ENCODE data around the gene DIP2C.
"Not testable (repeated sequence)": the region's sequence is repeated elsewhere in the genome, so short reads cannot be mapped to it uniquely, and the experiment has no call there.

The DIP2C gene

DNA sequence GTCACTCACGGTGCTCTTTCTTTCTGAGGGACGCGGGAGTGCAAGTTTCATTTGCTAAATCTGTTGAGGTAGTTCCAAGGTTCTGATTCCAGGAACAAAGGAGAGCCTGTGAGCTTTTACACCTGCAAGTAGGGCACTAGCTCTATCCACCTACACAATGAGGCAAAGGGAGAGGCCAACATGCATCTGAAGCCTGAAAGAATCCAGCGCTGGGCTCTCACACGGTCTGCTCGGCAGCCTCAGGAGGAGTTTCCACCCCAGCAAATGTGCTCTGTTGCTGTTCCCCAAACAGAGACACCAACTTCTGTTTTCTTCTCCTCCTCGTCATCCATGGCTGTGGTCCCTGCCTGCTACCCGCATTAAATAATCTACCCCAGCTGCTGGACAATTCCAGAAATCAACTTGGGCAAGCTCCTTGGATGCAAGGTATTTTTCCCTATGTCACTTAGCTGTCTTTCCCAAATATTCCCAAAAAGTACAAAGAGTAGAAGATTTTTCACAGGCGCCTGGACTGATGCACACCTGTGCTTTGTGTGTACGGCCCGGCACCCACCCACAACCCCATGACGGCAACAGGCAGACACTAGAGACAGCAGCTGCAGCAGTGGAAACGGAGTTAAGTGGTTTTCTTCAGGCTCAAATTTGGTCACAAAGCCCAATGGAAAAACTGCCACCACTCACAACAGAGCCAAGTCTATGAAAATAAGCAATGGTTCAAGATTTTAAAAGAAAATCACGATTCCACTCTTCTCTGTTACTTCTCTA is 377.4 kb downstream of the DIP2C start:
- no peak for DNase-seq

DNA sequence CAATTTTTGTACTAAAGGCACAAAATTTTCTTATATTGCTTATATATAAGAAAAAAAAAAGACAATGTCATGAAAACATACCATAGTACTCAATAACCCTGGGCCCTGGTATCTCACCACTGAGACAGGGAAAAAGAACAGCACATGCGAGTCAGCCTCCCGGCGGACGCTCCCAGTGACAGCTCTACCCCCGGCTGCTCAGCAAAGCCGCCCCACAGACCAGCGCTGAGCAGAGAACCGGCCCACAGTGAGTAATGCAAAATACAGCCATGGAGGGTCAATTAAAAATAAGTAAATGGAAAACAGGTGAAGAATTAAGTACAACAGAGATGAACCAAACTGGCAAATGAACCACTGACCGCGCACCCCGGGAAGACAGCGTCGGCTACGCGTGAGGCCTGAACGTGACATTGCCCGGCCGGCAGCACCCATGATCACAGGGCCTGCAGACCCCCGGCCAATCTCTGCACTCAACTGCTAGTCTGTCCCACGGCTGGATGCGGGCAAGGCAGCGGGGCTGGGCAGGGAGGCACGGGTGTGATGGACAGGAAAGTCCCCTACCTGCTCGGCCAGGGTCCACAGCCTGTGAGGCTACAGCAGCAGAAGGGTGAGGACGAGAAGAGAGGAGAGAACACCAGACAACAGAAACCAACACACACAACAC is 378.4 kb downstream of the DIP2C start:
- DNase-seq: no peak

- no peak for DNase-seq
Observed at GRCh38 chr10:310371-310770, 379.1 kb downstream of the DIP2C start.

- DNase-seq: no peak
Observed at GRCh38 chr10:308572-309085, 380.8 kb downstream of the DIP2C start.

DNA sequence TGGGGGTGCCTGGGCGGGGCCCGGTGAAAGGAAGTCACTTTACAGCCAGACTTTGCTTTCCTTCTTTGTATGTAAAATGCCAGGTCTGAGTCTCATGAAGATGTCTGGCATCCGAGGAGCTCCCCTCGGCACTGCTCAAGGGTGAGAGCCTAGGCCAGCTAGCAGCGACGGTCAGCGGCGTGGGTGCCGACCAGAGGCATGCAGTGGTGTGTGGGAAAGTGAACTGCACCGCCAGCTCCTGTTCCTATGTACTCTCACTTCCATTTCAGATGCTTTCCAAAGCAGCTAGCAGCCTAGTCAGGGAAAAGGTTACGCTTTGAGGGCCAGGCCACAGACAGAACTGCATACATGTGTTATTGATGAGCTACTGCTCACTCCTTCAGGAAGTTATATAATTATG is 381.4 kb downstream of the DIP2C start:
- no peak for DNase-seq

GRCh38 chr10:307659-308058 is 381.8 kb downstream of the DIP2C start:
- no peak for DNase-seq

- DNase-seq: no peak
Observed at GRCh38 chr10:306675-307185, 382.7 kb downstream of the DIP2C start.

DNA sequence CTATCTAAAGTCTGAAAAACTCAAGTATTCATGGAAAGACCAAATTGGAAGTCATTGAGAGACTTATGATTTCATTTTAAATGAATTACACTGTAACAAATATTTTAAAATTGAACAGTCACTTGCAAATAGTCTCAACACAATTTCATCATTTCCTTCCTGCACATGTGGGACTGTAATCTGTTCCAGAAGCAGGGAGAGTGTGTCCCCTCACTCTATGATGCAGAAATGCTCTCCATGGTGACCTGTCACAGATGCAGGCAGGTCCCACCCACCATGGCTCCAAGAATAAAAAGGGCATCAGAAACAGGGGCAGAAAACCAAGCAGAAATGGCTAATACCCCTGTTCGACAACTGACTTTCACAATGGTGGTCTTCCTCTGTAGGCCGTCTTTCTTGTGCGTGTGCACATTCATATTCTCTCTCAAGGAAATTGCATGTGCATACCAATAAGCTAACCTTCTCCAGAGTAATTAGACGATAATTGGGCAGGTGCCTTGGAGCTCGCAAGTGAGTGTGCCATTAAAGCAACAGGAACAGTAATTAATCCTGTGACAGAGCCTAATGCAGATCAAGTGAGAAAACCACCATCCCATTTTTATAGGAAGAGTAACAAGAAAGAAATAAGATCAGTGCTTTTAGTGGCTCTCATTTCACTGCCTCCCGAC is 383.3 kb downstream of the DIP2C start:
- no peak for DNase-seq

DNA sequence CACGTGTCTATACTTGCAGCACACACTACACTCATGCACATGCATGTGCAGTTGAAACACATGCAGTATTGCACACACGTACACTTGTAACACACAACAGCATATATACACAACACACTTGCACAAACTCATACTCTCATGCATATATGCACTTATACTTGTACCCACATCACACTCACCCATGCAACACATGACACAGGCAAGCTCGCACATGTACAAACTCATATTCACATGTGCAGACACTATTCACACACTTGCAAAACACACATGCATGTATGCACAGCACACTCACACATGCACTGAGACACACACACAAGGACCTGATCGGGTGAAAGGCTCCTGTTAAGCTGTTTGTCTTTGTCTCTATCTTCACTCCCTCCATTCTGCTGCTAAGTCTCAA is 384.4 kb downstream of the DIP2C start:
- no peak for DNase-seq

- DNase-seq: no peak
Observed at GRCh38 chr10:301536-301935, 387.9 kb downstream of the DIP2C start.

DNA sequence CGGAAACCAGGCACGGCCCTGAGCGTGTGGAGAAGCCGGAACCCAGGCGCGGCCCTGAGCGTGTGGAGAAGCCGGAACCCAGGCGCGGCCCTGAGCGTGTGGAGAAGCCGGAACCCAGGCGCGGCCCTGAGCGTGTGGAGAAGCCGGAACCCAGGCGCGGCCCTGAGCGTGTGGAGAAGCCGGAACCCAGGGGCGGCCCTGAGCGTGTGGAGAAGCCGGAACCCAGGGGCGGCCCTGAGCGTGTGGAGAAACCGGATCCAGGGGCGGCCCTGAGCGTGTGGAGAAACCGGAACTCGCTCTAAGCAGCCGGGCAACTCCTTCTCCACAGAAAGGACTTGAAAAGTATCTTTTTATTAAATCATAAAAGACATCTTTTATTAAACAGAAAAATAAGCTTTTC is 388.9 kb downstream of the DIP2C start:
- DNase-seq: not testable (repeated sequence)

DNA sequence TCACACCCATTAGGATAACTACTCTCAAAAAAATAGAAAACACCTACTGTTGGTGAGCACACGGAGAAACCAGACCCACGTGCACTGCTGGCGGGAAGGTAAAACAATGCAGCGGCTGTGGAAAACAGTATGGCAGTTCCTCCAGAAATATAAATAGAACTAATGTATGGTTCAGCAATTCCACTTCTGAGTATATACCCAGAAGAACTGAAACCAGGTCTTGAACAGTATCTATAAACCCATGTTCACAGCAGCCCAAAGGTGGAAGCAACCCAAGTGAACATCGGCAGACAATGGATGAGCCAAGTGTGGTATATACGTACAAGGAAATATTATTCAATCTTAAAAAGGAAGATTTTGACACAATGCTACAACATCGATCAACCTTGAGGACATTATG is 389.5 kb downstream of the DIP2C start:
- DNase-seq: no peak

GRCh38 chr10:299512-299911 is 390.0 kb downstream of the DIP2C start:
- no peak for DNase-seq

DNA sequence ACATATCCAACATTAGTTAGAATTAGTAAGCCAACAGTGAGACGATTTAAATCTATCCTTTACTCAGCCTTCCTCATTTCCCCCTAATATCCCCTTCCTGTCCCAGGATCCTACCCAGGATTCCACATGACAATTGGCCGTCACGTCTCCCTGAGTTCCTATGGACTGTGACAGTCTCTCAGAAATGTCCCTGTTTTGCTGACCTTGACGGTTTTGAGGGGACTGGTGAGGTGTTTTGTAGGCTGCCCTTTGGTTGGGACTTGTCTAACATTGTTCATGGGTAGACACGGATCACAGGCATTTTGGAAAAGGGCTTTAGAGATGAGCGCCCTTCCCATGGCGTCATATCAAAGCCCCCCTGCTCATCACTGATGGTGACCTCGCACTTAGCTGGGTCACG is 391.4 kb downstream of the DIP2C start:
- no peak for DNase-seq

- DNase-seq: no peak
Observed at GRCh38 chr10:297567-297966, 391.9 kb downstream of the DIP2C start.

DNA sequence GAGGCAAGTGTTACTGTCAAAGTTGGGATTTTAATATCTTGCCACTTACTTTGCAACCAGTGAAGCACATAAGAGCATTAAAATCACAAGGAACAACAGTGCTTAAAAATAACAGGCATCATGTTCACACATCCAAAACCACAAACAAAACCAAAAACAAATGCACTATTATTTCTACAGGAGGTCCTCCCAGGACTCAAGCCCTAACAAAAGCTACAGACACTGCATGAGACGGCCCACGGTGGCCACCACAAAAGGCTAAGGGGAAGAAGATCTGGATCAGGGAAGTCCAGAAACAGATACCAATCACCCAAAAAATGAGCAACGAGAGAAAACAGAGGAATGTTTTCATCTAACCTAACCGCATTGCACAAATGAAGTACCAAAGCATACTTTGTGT is 395.8 kb downstream of the DIP2C start:
- no peak for DNase-seq

GRCh38 chr10:290026-290725 is 399.3 kb downstream of the DIP2C start:
- no peak for DNase-seq

DNA sequence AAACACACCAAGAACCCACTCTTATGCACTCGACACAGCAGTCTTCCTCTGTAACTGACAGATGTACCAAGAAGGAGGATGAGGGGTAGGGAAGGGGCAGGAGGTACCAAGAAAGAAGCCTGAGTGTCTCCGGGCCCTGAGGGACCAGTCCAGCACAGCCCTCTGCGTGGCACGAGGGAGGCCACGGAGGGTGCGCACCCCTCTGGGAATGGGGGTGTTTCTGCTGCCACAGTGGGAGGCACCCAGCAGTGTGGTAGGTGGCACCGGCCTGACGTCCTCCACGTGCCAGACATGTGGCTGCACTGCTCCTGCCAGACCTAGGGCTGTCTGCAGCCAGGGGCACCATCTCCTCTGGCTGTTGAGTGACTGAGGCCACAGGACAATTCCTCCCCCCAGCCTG is 399.9 kb downstream of the DIP2C start:
- DNase-seq: no peak

DNA sequence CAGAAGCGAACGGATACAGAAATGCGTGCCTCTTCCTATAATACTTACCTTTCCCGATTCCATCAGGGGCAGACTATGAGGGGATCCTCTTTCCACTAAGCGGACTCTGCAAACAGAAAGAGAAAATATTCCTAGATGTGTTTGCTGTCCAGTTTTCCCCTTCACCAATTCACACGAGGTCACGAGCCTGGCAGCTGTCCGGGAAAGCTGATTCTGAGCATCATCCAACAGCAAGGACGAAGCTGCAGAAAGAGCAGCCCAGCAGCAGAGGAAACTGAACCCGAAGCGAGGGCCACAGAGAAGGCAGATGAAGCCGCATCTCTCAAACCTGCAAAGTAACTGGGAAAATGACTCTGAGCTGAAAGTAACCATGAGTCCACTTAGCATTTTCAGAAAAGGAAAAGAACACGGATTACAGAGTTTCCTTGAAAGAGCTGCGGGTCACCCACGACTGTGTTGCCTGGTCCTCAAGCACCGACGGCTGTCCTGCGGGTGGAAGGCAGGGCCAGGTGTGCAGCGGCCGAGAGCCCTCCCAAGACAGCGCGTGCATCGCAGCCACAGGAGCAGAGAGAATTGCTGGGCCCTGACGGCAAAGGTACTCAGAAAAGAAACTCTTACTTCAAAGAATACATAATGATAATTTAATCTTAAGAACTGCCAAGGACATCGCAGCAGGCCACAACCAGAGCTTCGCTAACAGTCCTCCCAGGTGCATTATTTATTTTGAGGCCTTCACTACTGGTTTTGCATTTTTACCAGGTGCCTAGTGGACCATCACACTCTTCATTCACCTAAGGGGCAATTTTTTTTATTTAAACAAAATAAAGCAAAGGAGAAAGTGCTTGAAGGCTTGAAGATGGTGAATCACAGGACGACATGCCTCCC is 400.9 kb downstream of the DIP2C start:
- DNase-seq: no peak

DNA sequence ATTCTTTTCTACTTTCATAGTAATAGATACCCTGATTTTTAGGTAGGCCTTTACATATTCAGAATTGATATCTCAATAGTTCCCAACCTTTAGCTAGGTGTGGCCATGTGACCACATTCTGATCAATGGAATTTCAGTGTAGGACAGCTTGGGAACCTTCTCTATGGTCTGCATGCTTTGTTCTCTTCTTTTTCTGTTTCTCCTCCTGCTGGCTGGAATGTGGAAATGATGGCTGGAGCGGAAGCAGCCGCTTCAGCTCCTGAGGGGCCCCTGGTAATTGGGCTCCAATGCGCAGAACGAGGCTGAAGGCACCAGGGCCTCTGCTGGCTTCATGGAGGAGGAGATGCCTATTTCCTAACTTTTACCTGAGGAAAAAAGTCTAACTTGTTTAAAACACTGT is 401.7 kb downstream of the DIP2C start:
- no peak for DNase-seq

- DNase-seq: no peak
Observed at GRCh38 chr10:287026-287709, 402.3 kb downstream of the DIP2C start.
